Measurements from ENCODE around the gene CHN1.

- TF ChIP-seq CTCF (IDR thresholded peaks at IDR 0.05) (no peak), POLR2A (IDR thresholded peaks at IDR 0.05) (no peak)
Measured at GRCh38 chr2:174765576-174765975, 239.6 kb downstream of the CHN1 start.
